NCI-H2107 treated with DMSO at 0.1 percent for 48 hours (cell line): ENCODE results near the gene GPR17.

Experiments
- DNase-seq: peaks from one replicate; lab custom pipeline; 2025; ENCODE audit not compliant: unreplicated experiment; lab: John Stamatoyannopoulos, UW

GPR17 gene

GRCh38 chr2:127645395-127646291, at the start of gene GPR17:
Gene GPR17, plus strand, starts transcription at chr2:127646153. Its CDS starts 4,583 bp downstream, at chr2:127650736.
- DNase-seq = no peak

GRCh38 chr2:127596311-127597045, 49.5 kb upstream of the GPR17 start:
- no peak for DNase-seq

GRCh38 chr2:127597046-127597983, 48.6 kb upstream of the GPR17 start:
- DNase-seq = no peak

- DNase-seq = no peak
These were observed 48.0 kb upstream of the GPR17 start for GRCh38 chr2:127597984-127598380.

- no peak for DNase-seq
These were observed 47.2 kb upstream of the GPR17 start for GRCh38 chr2:127598711-127599110.

GRCh38 chr2:127599211-127599610, 46.7 kb upstream of the GPR17 start:
- no peak for DNase-seq

- no peak for DNase-seq
These were observed 41.0 kb upstream of the GPR17 start for GRCh38 chr2:127604986-127605385.

GRCh38 chr2:127605691-127606263, 40.2 kb upstream of the GPR17 start:
- DNase-seq = no peak

- DNase-seq = no peak
These were observed 39.1 kb upstream of the GPR17 start for GRCh38 chr2:127606625-127607398.

- DNase-seq = no peak
These were observed 38.5 kb upstream of the GPR17 start for GRCh38 chr2:127607399-127607908.

GRCh38 chr2:127608061-127609030, 37.6 kb upstream of the GPR17 start:
- DNase-seq = no peak

GRCh38 chr2:127609031-127609751, 36.8 kb upstream of the GPR17 start:
- no peak for DNase-seq

- no peak for DNase-seq
These were observed 36.1 kb upstream of the GPR17 start for GRCh38 chr2:127609818-127610217.

- DNase-seq = no peak
These were observed 35.4 kb upstream of the GPR17 start for GRCh38 chr2:127610561-127610960.

GRCh38 chr2:127611076-127611925, 34.7 kb upstream of the GPR17 start:
- DNase-seq = no peak

GRCh38 chr2:127612111-127612822, 33.7 kb upstream of the GPR17 start:
- no peak for DNase-seq
